SK-N-SH (cell line): ENCODE data around the gene DAB2IP. TPM values are rescaled to one million over a fixed set of nuclear protein-coding genes. Genes with fewer than 3 reads are reported as not detected.
A peak's percentile ranks its signal among the peaks of the same experiment; 100 is the strongest.

ENCODE experiments used
- CTCF ChIA-PET: fragments of 300-600, 350-600 bp; formaldehyde crosslinking; extraction: SDS; loops from one replicate; lab custom pipeline; 2021; lab: Yijun Ruan, JAX
- POLR2A ChIA-PET: fragments of 350-600 bp; sonication (Branson Sonifier 250); formaldehyde crosslinking; extraction: SDS; loops from one replicate; lab custom pipeline; 2020; ENCODE audit warnings: antibody characterized with exemption, inconsistent platforms; lab: Yijun Ruan, JAX
- DNase-seq: peaks from one replicate; pipeline ENCODE4 v3.0.0; 2012
- H2AFZ ChIP-seq: fragments of 200-600 bp; sonication (generic); 2 replicates; pipeline ENCODE4 v1.8.1; 2016; ENCODE audit warnings: antibody characterized with exemption, mild to moderate bottlenecking, low read depth
- H3F3A ChIP-seq: fragments of 200-600 bp; sonication (generic); replicated peaks from 2 replicates; pipeline ENCODE3; 2016; ENCODE audit warnings: antibody characterized with exemption, mild to moderate bottlenecking; ENCODE audit not compliant: insufficient read depth
- H3K27ac ChIP-seq, 2 experiments: fragments of 200-500 bp in 1 of 2; fragments of 200-600 bp in 1 of 2; sonication (Bioruptor generic) in 1 of 2; sonication (generic), shearing (Covaris generic) in 1 of 2; 2 replicates each; pipeline versions ENCODE4 v1.5.1 to v1.6.1; 2014 to 2016; ENCODE audit warnings: low read depth in 2 of 2, inconsistent platforms in 1 of 2, low read length in 1 of 2, mild to moderate bottlenecking in 1 of 2, mixed read lengths in 1 of 2
- H3K27me3 ChIP-seq: fragments of 200-600 bp; sonication (generic), shearing (Covaris generic); 2 replicates; pipeline ENCODE4 v1.6.1; 2016; ENCODE audit warnings: mixed run types; ENCODE audit not compliant: insufficient read depth
- H3K36me3 ChIP-seq, 2 experiments: fragments of 200-500 bp in 1 of 2; fragments of 200-600 bp in 1 of 2; sonication (Bioruptor generic) in 1 of 2; sonication (generic) in 1 of 2; replicated peaks in 1 of 2; 2 replicates each; pipeline versions ENCODE3 to v1.5.1; 2014 to 2016; ENCODE audit warnings: low read length in 1 of 2, mild to moderate bottlenecking in 1 of 2; ENCODE audit not compliant: insufficient read depth in 2 of 2, control insufficient read depth in 1 of 2
- H3K4me1 ChIP-seq, 2 experiments: fragments of 200-500 bp in 1 of 2; fragments of 200-600 bp in 1 of 2; sonication (Bioruptor generic) in 1 of 2; sonication (generic), shearing (Covaris generic) in 1 of 2; 2 replicates each; pipeline versions ENCODE4 v1.5.1 to v1.6.1; 2014 to 2016; ENCODE audit warnings: low read depth in 1 of 2, low read length in 1 of 2, mixed run types in 1 of 2; ENCODE audit not compliant: insufficient read depth in 2 of 2, control insufficient read depth in 1 of 2
- H3K4me2 ChIP-seq: fragments of 200-600 bp; sonication (generic), shearing (Covaris generic); 2 replicates; pipeline ENCODE4 v1.6.1; 2017; ENCODE audit warnings: mixed run types
- H3K4me3 ChIP-seq, 2 experiments: fragments of 200-500 bp in 1 of 2; fragments of 200-600 bp in 1 of 2; sonication (Bioruptor generic) in 1 of 2; sonication (generic), shearing (Covaris generic) in 1 of 2; 2 replicates each; pipeline versions ENCODE4 v1.5.1 to v1.8.1; 2014 to 2016; ENCODE audit warnings: low read depth in 2 of 2, inconsistent platforms in 1 of 2, low read length in 1 of 2, mild to moderate bottlenecking in 1 of 2, mixed read lengths in 1 of 2, moderate library complexity in 1 of 2
- H3K79me2 ChIP-seq: fragments of 200-600 bp; sonication (generic); 2 replicates; pipeline ENCODE4 v1.8.1; 2017; ENCODE audit warnings: mild to moderate bottlenecking; ENCODE audit not compliant: insufficient read depth
- H3K9ac ChIP-seq: fragments of 200-600 bp; sonication (generic); 2 replicates; pipeline ENCODE4 v1.6.1; 2017; ENCODE audit warnings: mixed run types
- H3K9me2 ChIP-seq: fragments of 200-600 bp; sonication (generic); 2 replicates; pipeline ENCODE4 v1.6.1; 2017; ENCODE audit warnings: mixed run types
- H3K9me3 ChIP-seq: fragments of 200-600 bp; sonication (generic); 2 replicates; pipeline ENCODE4 v1.6.1; 2017; ENCODE audit warnings: mixed run types, mild to moderate bottlenecking, moderate library complexity
- H4K20me1 ChIP-seq: fragments of 200-600 bp; sonication (generic); 2 replicates; pipeline ENCODE4 v1.6.1; 2017; ENCODE audit warnings: mild to moderate bottlenecking, mixed run types; ENCODE audit not compliant: insufficient read depth
- EP300 ChIP-seq, 2 experiments: IDR thresholded peaks; 2 replicates each; pipeline versions ENCODE4 v1.4.0 to v1.6.1; 2012; ENCODE audit warnings: borderline replicate concordance in 1 of 2, low read depth in 1 of 2, low read length in 1 of 2
- FOSL2 ChIP-seq: IDR thresholded peaks from 2 replicates; pipeline ENCODE4 v1.4.0; 2012; ENCODE audit warnings: low read depth, mild to moderate bottlenecking, moderate library complexity, borderline replicate concordance
- MEF2A ChIP-seq: IDR thresholded peaks from 2 replicates; pipeline ENCODE4 v1.4.0; 2012; ENCODE audit warnings: low read depth, borderline replicate concordance
- PBX3 ChIP-seq: IDR thresholded peaks from 2 replicates; pipeline ENCODE4; 2012
- REST ChIP-seq: IDR thresholded peaks from 2 replicates; pipeline ENCODE4 v1.6.1; 2012; ENCODE audit warnings: mild to moderate bottlenecking, low read depth, low read length, moderate library complexity
- SIN3A ChIP-seq: IDR thresholded peaks from 2 replicates; pipeline ENCODE4 v1.6.1; 2012; ENCODE audit warnings: low read depth, mild to moderate bottlenecking, low read length, moderate library complexity, borderline replicate concordance
- TAF1 ChIP-seq: IDR thresholded peaks from 2 replicates; pipeline ENCODE4 v1.6.1; 2012; ENCODE audit warnings: low read depth, mild to moderate bottlenecking, low read length, moderate library complexity, borderline replicate concordance
- USF2 ChIP-seq: fragments of 150-350 bp; IDR thresholded peaks from 2 replicates; pipeline ENCODE4 v1.6.1; 2017; ENCODE audit warnings: antibody characterized with exemption, low read length, low read depth, borderline replicate concordance
- ZBTB33 ChIP-seq: IDR thresholded peaks from 2 replicates; pipeline ENCODE4 v1.4.0; 2012; ENCODE audit warnings: low read depth, borderline replicate concordance
- WGBS: methylation state at CpG from one replicate; pipeline ENCODE4 v1.1.6; 2017; ENCODE audit warnings: low lambda C conversion rate; 5-methylcytosine and 5-hydroxymethylcytosine counted together
- polyA plus RNA-seq, 3 experiments: library from polyadenylated mRNA; depleted of rRNA; stranded (reverse); fragments of >200 nt; gene quantifications; 2 replicates each; pipeline ENCODE4 v1.2.3, GENCODE V29; 2012

Gene DAB2IP
- polyA plus RNA-seq, 1 of the 3 experiments (the other 2 are of a cell fraction): 21.4 TPM

- POLR2A ChIA-PET: no interaction called here
- peak overlapping the region; percentile 31 for H3K4me2 ChIP-seq
These were observed 120.0 kb downstream of the DAB2IP start for GRCh38 chr9:121771418-121771817.

GRCh38 chr9:121771851-121772599 lies 120.6 kb downstream of the DAB2IP start:
- peak overlapping the region in 1 of 2 experiments; percentile 81; a peak in 2 of 4 replicates for H3K27ac ChIP-seq
- ChIA-PET CTCF (no interaction called here), POLR2A (no interaction called here)
- no peaks in the 10 kb centered on the region for H3K79me2 ChIP-seq
- peaks cover 40 to 65% of the 10 kb centered on the region in 2 experiments for H3K36me3 ChIP-seq
- H3K4me2 ChIP-seq: peak overlapping the region; percentile 31
- H3F3A ChIP-seq: peaks cover 18% of the 10 kb centered on the region
- no peak overlapping the region for H2AFZ ChIP-seq
- no peak overlapping the region for H3K4me3 ChIP-seq
- no peaks in the 10 kb centered on the region for H4K20me1 ChIP-seq
- H3K4me1 ChIP-seq: peaks cover 0 to 25% of the 10 kb centered on the region in 2 experiments; a peak in 2 of 4 replicates
- peak overlapping the region; percentile 53; the same call in 1 of the 2 replicates for H3K9ac ChIP-seq
- WGBS: 95% methylated on average over 13 of the region's 16 CpGs
- no peaks in the 10 kb centered on the region for H3K27me3 ChIP-seq
- no peaks in the 10 kb centered on the region for H3K9me2 ChIP-seq
- H3K9me3 ChIP-seq: no peaks in the 10 kb centered on the region
- no peak for DNase-seq
- TF ChIP-seq USF2 (no peak), SIN3A (no peak), MEF2A (no peak), FOSL2 (no peak), EP300 (IDR thresholded peaks at IDR 0.05; ENCODE audit: borderline replicate concordance in 1 of 2, low read depth in 1 of 2, low read length in 1 of 2) (no peak), ZBTB33 (no peak)

More at GRCh38 chr9:121771418-121771817, 120.0 kb downstream of the DAB2IP start:
- Histone ChIP-seq H3K9me3 (no peaks in the 10 kb centered on the region), H2AFZ (no peak overlapping the region), H3K4me1 (peaks cover 0 to 25% of the 10 kb centered on the region in 2 experiments; a peak in 2 of 4 replicates), H3K9ac (peak overlapping the region; percentile 53), H3K27me3 (no peaks in the 10 kb centered on the region), H3K9me2 (no peaks in the 10 kb centered on the region), H3K27ac (peak overlapping the region in 1 of 2 experiments; percentile 81; a peak in 2 of 4 replicates), H4K20me1 (no peaks in the 10 kb centered on the region), H3K4me3 (no peak overlapping the region), H3F3A (peaks cover 18% of the 10 kb centered on the region), H3K36me3 (peaks cover 37 to 65% of the 10 kb centered on the region in 2 experiments), H3K79me2 (no peaks in the 10 kb centered on the region)
- CTCF ChIA-PET: no interaction called here
- DNase-seq: no peak
- 86% methylated on average over 2 of the region's 5 CpGs for WGBS
- TF ChIP-seq TAF1: no peak
- TF ChIP-seq PBX3: no peak
- TF ChIP-seq REST: no peak
